Upper lobe of left lung (tissue), 4 donors: Measurements from ENCODE around the gene ZNF212.

Experiments used
- EP300 ChIP-seq, 4 donors: sonication (generic); formaldehyde crosslinking; IDR thresholded peaks; one replicate each; pipeline ENCODE4 v1.5.1; 2017; ENCODE audit warnings: antibody characterized with exemption in 4 of 4, control low read depth in 2 of 4
- POLR2A ChIP-seq, 4 donors: fragments of 450-650 bp; IDR thresholded peaks; one replicate each; pipeline ENCODE4 v1.5.1; 2016 to 2017; ENCODE audit warnings: antibody characterized with exemption in 4 of 4, mild to moderate bottlenecking in 2 of 4
- POLR2AphosphoS5 ChIP-seq, 2 donors: sonication (generic); formaldehyde crosslinking; IDR thresholded peaks; one replicate each; pipeline ENCODE4 v1.5.1; 2017; ENCODE audit warnings: antibody characterized with exemption in 2 of 2
- TF ChIP-seq, protein P1 (sequence below), 6 experiments: fragments of 450-650 bp in 4 of 6; fragments of 200-600 bp in 2 of 6; sonication (generic) in 2 of 6; IDR thresholded peaks; one replicate each; pipeline ENCODE4 v1.5.1; 2016 to 2019; ENCODE audit warnings: antibody characterized with exemption in 6 of 6

DNA sequence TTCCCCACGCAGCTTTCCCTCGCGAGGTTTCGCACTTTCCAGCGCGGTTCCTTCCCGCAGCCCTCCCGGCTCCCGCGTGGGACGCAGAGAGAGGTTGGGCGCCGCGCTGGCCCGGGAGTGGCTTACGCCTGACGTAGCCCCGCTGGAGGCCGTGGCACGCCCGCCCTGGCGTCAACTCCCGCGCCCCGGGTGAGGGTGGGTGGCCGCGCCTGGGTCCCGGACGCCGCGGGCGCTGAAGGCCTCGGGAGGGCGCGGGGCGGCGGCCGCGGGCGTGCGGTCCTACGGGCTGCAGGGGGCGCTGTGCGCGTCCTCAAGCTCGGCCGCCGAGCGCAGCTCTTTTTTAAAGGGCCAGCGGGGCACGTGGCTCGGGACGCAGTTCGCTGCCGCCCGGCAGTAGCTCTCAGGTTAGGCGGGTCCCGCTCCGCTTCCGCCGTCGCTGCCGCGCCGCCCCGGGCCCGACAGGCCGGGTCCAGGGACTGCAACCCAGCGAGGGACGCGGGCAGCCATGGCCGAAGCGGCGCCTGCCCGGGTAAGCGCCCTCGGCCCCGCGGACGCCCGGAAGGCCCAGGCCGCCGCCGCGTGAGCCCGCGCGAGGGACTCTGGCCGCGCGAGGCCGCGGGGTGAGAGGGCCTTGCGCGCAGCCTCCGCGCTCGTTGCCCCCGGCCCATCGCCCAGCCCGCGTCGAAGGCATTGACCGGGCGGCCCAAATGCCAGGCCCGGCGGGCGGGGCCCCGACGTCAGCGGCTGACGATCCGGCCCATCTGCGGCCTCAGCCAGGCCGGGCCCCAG is 22.6 kb downstream of the ZNF212 start, which contains the start of gene ZNF783:
- TF ChIP-seq EP300 (IDR thresholded peaks at IDR 0.05) (no peak), POLR2A (IDR thresholded peaks at IDR 0.05) (peak in 2 of 4 donors; percentile 67 to 71), POLR2AphosphoS5 (IDR thresholded peaks at IDR 0.05) (peak in 1 of 2 donors; percentile 26)
- TF ChIP-seq, protein P1, sequence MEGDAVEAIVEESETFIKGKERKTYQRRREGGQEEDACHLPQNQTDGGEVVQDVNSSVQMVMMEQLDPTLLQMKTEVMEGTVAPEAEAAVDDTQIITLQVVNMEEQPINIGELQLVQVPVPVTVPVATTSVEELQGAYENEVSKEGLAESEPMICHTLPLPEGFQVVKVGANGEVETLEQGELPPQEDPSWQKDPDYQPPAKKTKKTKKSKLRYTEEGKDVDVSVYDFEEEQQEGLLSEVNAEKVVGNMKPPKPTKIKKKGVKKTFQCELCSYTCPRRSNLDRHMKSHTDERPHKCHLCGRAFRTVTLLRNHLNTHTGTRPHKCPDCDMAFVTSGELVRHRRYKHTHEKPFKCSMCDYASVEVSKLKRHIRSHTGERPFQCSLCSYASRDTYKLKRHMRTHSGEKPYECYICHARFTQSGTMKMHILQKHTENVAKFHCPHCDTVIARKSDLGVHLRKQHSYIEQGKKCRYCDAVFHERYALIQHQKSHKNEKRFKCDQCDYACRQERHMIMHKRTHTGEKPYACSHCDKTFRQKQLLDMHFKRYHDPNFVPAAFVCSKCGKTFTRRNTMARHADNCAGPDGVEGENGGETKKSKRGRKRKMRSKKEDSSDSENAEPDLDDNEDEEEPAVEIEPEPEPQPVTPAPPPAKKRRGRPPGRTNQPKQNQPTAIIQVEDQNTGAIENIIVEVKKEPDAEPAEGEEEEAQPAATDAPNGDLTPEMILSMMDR (IDR thresholded peaks at IDR 0.05), result peak; percentile 91 to 98 (median 98)
